ENCODE data around the gene EXOC4. TPM values are rescaled to one million over a fixed set of nuclear protein-coding genes. Genes with fewer than 3 reads are reported as not detected.

The EXOC4 gene
- total RNA-seq, 1 experiment from 2014 or later = 66.2 TPM

- CTCF ChIA-PET = no interaction called here
- no peaks in the 10 kb centered on the region for H3K36me3 ChIP-seq (ENCODE audit: control insufficient read depth, insufficient read depth, low read length)
- no TSS peak for BruUV-seq (replicated peaks)
Observed at GRCh38 chr7:133330085-133330484, 77.2 kb downstream of the EXOC4 start.

GRCh38 chr7:133331861-133332260, 79.0 kb downstream of the EXOC4 start:
- peaks cover 10% of the 10 kb centered on the region for H3K36me3 Mint-ChIP-seq (ENCODE audit: insufficient read depth, unreplicated experiment)
- peaks cover 13% of the 10 kb centered on the region for H3K9me3 Mint-ChIP-seq (ENCODE audit: unreplicated experiment)
- H3K27ac Mint-ChIP-seq (ENCODE audit: unreplicated experiment) = no peak overlapping the region
- H3K4me3 Mint-ChIP-seq (ENCODE audit: unreplicated experiment) = no peak overlapping the region
- BruUV-seq (replicated peaks) = no TSS peak
- intact Hi-C loops (cut with micrococcal nuclease; ENCODE audit: unreplicated experiment) = no loop called here
- ChIA-PET CTCF (no interaction called here), POLR2A (no interaction called here)
- H3K4me1 Mint-ChIP-seq (ENCODE audit: low read depth, unreplicated experiment) = peaks cover 14% of the 10 kb centered on the region
- no peaks in the 10 kb centered on the region for H3K9me3 ChIP-seq
- no peak for DNase-seq
- no peaks in the 10 kb centered on the region for H3K27me3 Mint-ChIP-seq (ENCODE audit: insufficient read depth, unreplicated experiment)
- no peak overlapping the region for H3K4me3 ChIP-seq (ENCODE audit: low read depth, low read length)
- no peaks in the 10 kb centered on the region for H3K36me3 ChIP-seq (ENCODE audit: control insufficient read depth, insufficient read depth, low read length)
- TF ChIP-seq CTCF (IDR thresholded peaks at IDR 0.05; ENCODE audit: insufficient read depth in 1 of 2, low read depth in 1 of 2, low read length in 1 of 2, severe bottlenecking in 1 of 2, unreplicated experiment in 1 of 2) = no peak
- no peaks in the 10 kb centered on the region for H3K27me3 ChIP-seq (replicated peaks; ENCODE audit: control insufficient read depth, insufficient read depth, low read length)
- no peaks in the 10 kb centered on the region for H3K4me1 ChIP-seq

More at GRCh38 chr7:133330085-133330484, 77.2 kb downstream of the EXOC4 start:
- no peaks in the 10 kb centered on the region for H3K27me3 Mint-ChIP-seq (ENCODE audit: insufficient read depth, unreplicated experiment)
- no peak overlapping the region for H3K4me3 ChIP-seq (ENCODE audit: low read depth, low read length)
- H3K4me1 Mint-ChIP-seq (ENCODE audit: low read depth, unreplicated experiment) = peaks cover 14% of the 10 kb centered on the region
- no peak overlapping the region for H3K4me3 Mint-ChIP-seq (ENCODE audit: unreplicated experiment)
- DNase-seq = no peak
- H3K27me3 ChIP-seq (replicated peaks; ENCODE audit: control insufficient read depth, insufficient read depth, low read length) = no peaks in the 10 kb centered on the region
- POLR2A ChIA-PET = no interaction called here
- H3K36me3 Mint-ChIP-seq (ENCODE audit: insufficient read depth, unreplicated experiment) = peaks cover 18% of the 10 kb centered on the region
- TF ChIP-seq CTCF (IDR thresholded peaks at IDR 0.05; ENCODE audit: insufficient read depth in 1 of 2, low read depth in 1 of 2, low read length in 1 of 2, severe bottlenecking in 1 of 2, unreplicated experiment in 1 of 2) = no peak
- no peaks in the 10 kb centered on the region for H3K9me3 ChIP-seq
- no peak overlapping the region for H3K27ac Mint-ChIP-seq (ENCODE audit: unreplicated experiment)
- intact Hi-C loops (cut with micrococcal nuclease; ENCODE audit: unreplicated experiment) = no loop called here
- H3K9me3 Mint-ChIP-seq (ENCODE audit: unreplicated experiment) = peaks cover 22% of the 10 kb centered on the region
- H3K4me1 ChIP-seq = no peaks in the 10 kb centered on the region

- no peaks in the 10 kb centered on the region for H3K36me3 ChIP-seq (ENCODE audit: control insufficient read depth, insufficient read depth, low read length)
- Mint-ChIP-seq H3K36me3 (ENCODE audit: insufficient read depth, unreplicated experiment) (peaks cover 23% of the 10 kb centered on the region), H3K27me3 (ENCODE audit: insufficient read depth, unreplicated experiment) (no peaks in the 10 kb centered on the region), H3K4me3 (ENCODE audit: unreplicated experiment) (no peak overlapping the region), H3K27ac (ENCODE audit: unreplicated experiment) (no peak overlapping the region), H3K9me3 (ENCODE audit: unreplicated experiment) (peaks cover 46% of the 10 kb centered on the region), H3K4me1 (ENCODE audit: low read depth, unreplicated experiment) (peaks cover 16% of the 10 kb centered on the region)
- H3K4me1 ChIP-seq = peaks cover 4% of the 10 kb centered on the region; the same call in 1 of the 2 replicates
- CTCF ChIA-PET = no interaction called here
- H3K9me3 ChIP-seq = 0 out of 2 replicates have a peak, but pooled peaks cover 17% of the 10 kb centered on the region
- no peak overlapping the region for H3K4me3 ChIP-seq (ENCODE audit: low read depth, low read length)
- no TSS peak for BruUV-seq (replicated peaks)
- POLR2A ChIA-PET = no interaction called here
- no peaks in the 10 kb centered on the region for H3K27me3 ChIP-seq (replicated peaks; ENCODE audit: control insufficient read depth, insufficient read depth, low read length)
- no peak for TF ChIP-seq CTCF (IDR thresholded peaks at IDR 0.05; ENCODE audit: insufficient read depth in 1 of 2, low read depth in 1 of 2, low read length in 1 of 2, severe bottlenecking in 1 of 2, unreplicated experiment in 1 of 2)
- intact Hi-C loops (cut with micrococcal nuclease; ENCODE audit: unreplicated experiment) = no loop called here
- no peak for DNase-seq
Observed at GRCh38 chr7:133339772-133340171, 86.9 kb downstream of the EXOC4 start.
